HEK293T (cell line): ENCODE measurements around the gene IL1RAPL1.

Experiments used
- CTCF ChIA-PET: fragments of 350-600 bp; formaldehyde crosslinking; extraction: SDS; loops from one replicate; lab custom pipeline; 2021; ENCODE audit warnings: antibody characterized with exemption, inconsistent platforms; lab: Yijun Ruan, JAX
- POLR2A ChIA-PET: fragments of 350-600 bp; formaldehyde crosslinking; extraction: SDS; loops from one replicate; lab custom pipeline; 2020; ENCODE audit warnings: antibody characterized with exemption, inconsistent platforms; lab: Yijun Ruan, JAX
- DNase-seq: peaks from one replicate; pipeline ENCODE4 v3.0.0; 2012; ENCODE audit warnings: mixed read lengths; ENCODE audit errors: extremely low spot score
- ARNT ChIP-seq: fragments of 450-650 bp; IDR thresholded peaks from 2 replicates; pipeline ENCODE4 v1.6.1; 2017; ENCODE audit warnings: mild to moderate bottlenecking
- BHLHE40 ChIP-seq: fragments of 450-650 bp; IDR thresholded peaks from 2 replicates; pipeline ENCODE4 v1.6.1; 2016; ENCODE audit warnings: mild to moderate bottlenecking, moderate library complexity, borderline replicate concordance
- CTBP1 ChIP-seq: fragments of 450-650 bp; IDR thresholded peaks from 2 replicates; pipeline ENCODE4 v1.6.1; 2016; ENCODE audit warnings: borderline replicate concordance
- ELF4 ChIP-seq: fragments of 450-650 bp; IDR thresholded peaks from 2 replicates; pipeline ENCODE4 v1.6.1; 2017; ENCODE audit warnings: antibody characterized with exemption
- FOXA1 ChIP-seq: fragments of 450-650 bp; IDR thresholded peaks from 2 replicates; pipeline ENCODE4 v1.6.1; 2016; ENCODE audit warnings: mild to moderate bottlenecking
- FOXK2 ChIP-seq: fragments of 450-650 bp; IDR thresholded peaks from 2 replicates; pipeline ENCODE4 v1.6.1; 2016; ENCODE audit warnings: mild to moderate bottlenecking
- FOXM1 ChIP-seq: fragments of 450-650 bp; IDR thresholded peaks from 2 replicates; pipeline ENCODE4 v1.6.1; 2017; ENCODE audit warnings: mild to moderate bottlenecking, borderline replicate concordance
- HDGF ChIP-seq: fragments of 450-650 bp; IDR thresholded peaks from 2 replicates; pipeline ENCODE4 v1.6.1; 2017; ENCODE audit warnings: antibody characterized with exemption, borderline replicate concordance
- L3MBTL2 ChIP-seq: fragments of 450-650 bp; conservative IDR thresholded peaks from 2 replicates; pipeline ENCODE4 v1.6.1; 2016; ENCODE audit warnings: mild to moderate bottlenecking
- LEF1 ChIP-seq: fragments of 450-650 bp; IDR thresholded peaks from 2 replicates; pipeline ENCODE4 v1.6.1; 2017; ENCODE audit warnings: mild to moderate bottlenecking, borderline replicate concordance
- NFRKB ChIP-seq: fragments of 450-650 bp; IDR thresholded peaks from 2 replicates; pipeline ENCODE4 v1.6.1; 2016; ENCODE audit warnings: mild to moderate bottlenecking, moderate library complexity
- PKNOX1 ChIP-seq: fragments of 450-650 bp; IDR thresholded peaks from 2 replicates; pipeline ENCODE4 v1.6.1; 2016
- SP1 ChIP-seq: fragments of 450-650 bp; IDR thresholded peaks from 2 replicates; pipeline ENCODE4 v1.6.1; 2017
- SUZ12 ChIP-seq: fragments of 450-650 bp; IDR thresholded peaks from 2 replicates; pipeline ENCODE4 v1.6.1; 2016; ENCODE audit warnings: mild to moderate bottlenecking
- TARDBP ChIP-seq: fragments of 450-650 bp; IDR thresholded peaks from 2 replicates; pipeline ENCODE4 v1.6.1; 2016
- ZNF384 ChIP-seq: fragments of 450-650 bp; IDR thresholded peaks from 2 replicates; pipeline ENCODE4 v1.6.1; 2016

Gene IL1RAPL1

GRCh38 chrX:28610746-28611145 lies 23.5 kb downstream of the IL1RAPL1 start:
- TF ChIP-seq TARDBP (no peak), BHLHE40 (no peak), FOXK2 (no peak), FOXM1 (no peak), CTBP1 (no peak), ARNT (no peak), LEF1 (no peak), ELF4 (no peak), SUZ12 (no peak), HDGF (no peak), NFRKB (no peak), L3MBTL2 (no peak), PKNOX1 (no peak), SP1 (no peak), FOXA1 (no peak), ZNF384 (no peak)
- ChIA-PET POLR2A (no interaction called here), CTCF (no interaction called here)
- no peak for DNase-seq

GRCh38 chrX:28613558-28613957 lies 26.3 kb downstream of the IL1RAPL1 start:
- no peak for TF ChIP-seq FOXA1
- TF ChIP-seq TARDBP = no peak
- no peak for TF ChIP-seq SUZ12
- no peak for TF ChIP-seq NFRKB
- no peak for TF ChIP-seq ZNF384
- no peak for TF ChIP-seq HDGF
- no peak for TF ChIP-seq PKNOX1
- no peak for TF ChIP-seq FOXK2
- TF ChIP-seq BHLHE40 = no peak
- TF ChIP-seq ARNT = no peak
- no peak for TF ChIP-seq CTBP1
- no peak for TF ChIP-seq SP1
- TF ChIP-seq FOXM1 = no peak
- no peak for TF ChIP-seq LEF1
- no peak for TF ChIP-seq L3MBTL2
- TF ChIP-seq ELF4 = no peak
- CTCF ChIA-PET = interaction anchor here (0.6 kb wide), 1 partner anchor 1829 kb away, joined by 3 read pairs; no protein-coding TSS in a partner anchor
- DNase-seq = no peak
- POLR2A ChIA-PET = no interaction called here

GRCh38 chrX:28625223-28625622 lies 38.0 kb downstream of the IL1RAPL1 start:
- CTCF ChIA-PET = no interaction called here
- POLR2A ChIA-PET = no interaction called here
- no peak for TF ChIP-seq TARDBP
- no peak for TF ChIP-seq L3MBTL2
- TF ChIP-seq FOXA1 = no peak
- TF ChIP-seq BHLHE40 = no peak
- no peak for TF ChIP-seq SUZ12
- no peak for TF ChIP-seq SP1
- no peak for TF ChIP-seq ELF4
- no peak for TF ChIP-seq FOXM1
- no peak for TF ChIP-seq NFRKB
- TF ChIP-seq CTBP1 = no peak
- no peak for TF ChIP-seq LEF1
- no peak for TF ChIP-seq PKNOX1
- TF ChIP-seq ZNF384 = no peak
- no peak for TF ChIP-seq HDGF
- TF ChIP-seq FOXK2 = no peak
- no peak for TF ChIP-seq ARNT
- no peak for DNase-seq

GRCh38 chrX:28626515-28626914 lies 39.3 kb downstream of the IL1RAPL1 start:
- ChIA-PET POLR2A (no interaction called here), CTCF (no interaction called here)
- no peak for DNase-seq
- TF ChIP-seq TARDBP = no peak
- no peak for TF ChIP-seq ZNF384
- TF ChIP-seq BHLHE40 = no peak
- TF ChIP-seq FOXK2 = no peak
- TF ChIP-seq FOXA1 = no peak

- POLR2A ChIA-PET = no interaction called here
- TF ChIP-seq SUZ12 = no peak
- TF ChIP-seq L3MBTL2 = no peak
- no peak for TF ChIP-seq FOXK2
- no peak for TF ChIP-seq BHLHE40
- TF ChIP-seq PKNOX1 = no peak
- no peak for TF ChIP-seq LEF1
- TF ChIP-seq ELF4 = no peak
- TF ChIP-seq FOXA1 = no peak
- no peak for TF ChIP-seq SP1
- no peak for TF ChIP-seq ZNF384
Measured at GRCh38 chrX:28628120-28628519, 40.9 kb downstream of the IL1RAPL1 start.

GRCh38 chrX:28638775-28639174 lies 51.5 kb downstream of the IL1RAPL1 start:
- no peak for DNase-seq
- ChIA-PET CTCF (no interaction called here), POLR2A (no interaction called here)
- TF ChIP-seq PKNOX1 (no peak), ARNT (no peak), FOXA1 (no peak), BHLHE40 (no peak), NFRKB (no peak), TARDBP (no peak), SUZ12 (no peak), L3MBTL2 (no peak), SP1 (no peak), ELF4 (no peak), LEF1 (no peak), HDGF (no peak), ZNF384 (no peak), FOXK2 (no peak), FOXM1 (no peak), CTBP1 (no peak)

More at GRCh38 chrX:28628120-28628519, 40.9 kb downstream of the IL1RAPL1 start:
- no peak for DNase-seq
- CTCF ChIA-PET = no interaction called here
